Retinal pigment epithelial cell (primary cell): ENCODE results near the gene UBAP1.
A peak's percentile ranks its signal among the peaks of the same experiment; 100 is the strongest.

ENCODE experiments used
- DNase-seq: peaks from one replicate; pipeline ENCODE4 v3.0.0-alpha.2; 2010; ENCODE audit warnings: low read depth
- H3K4me3 ChIP-seq: 2 replicates; pipeline ENCODE4 v1.5.1; 2011; ENCODE audit warnings: mild to moderate bottlenecking, low read length, control low read depth, moderate library complexity
- CTCF ChIP-seq: conservative IDR thresholded peaks from 2 replicates; pipeline ENCODE4 v1.5.1; 2011; ENCODE audit warnings: low read depth, low read length, control low read depth, inconsistent platforms

The UBAP1 gene

GRCh38 chr9:34143116-34143515 lies 35.7 kb upstream of the UBAP1 start:
- DNase-seq = no peak
- no peak for TF ChIP-seq CTCF
- H3K4me3 ChIP-seq = no peak overlapping the region

- H3K4me3 ChIP-seq = no peak overlapping the region
- DNase-seq = no peak
- no peak for TF ChIP-seq CTCF
Measured at GRCh38 chr9:34145165-34145564, 33.7 kb upstream of the UBAP1 start.

GRCh38 chr9:34151398-34151797 lies 27.4 kb upstream of the UBAP1 start:
- no peak for TF ChIP-seq CTCF
- no peak overlapping the region for H3K4me3 ChIP-seq
- no peak for DNase-seq

GRCh38 chr9:34154057-34154456 lies 24.8 kb upstream of the UBAP1 start:
- no peak for DNase-seq
- no peak for TF ChIP-seq CTCF
- no peak overlapping the region for H3K4me3 ChIP-seq

- no peak for TF ChIP-seq CTCF
- no peak for DNase-seq
Measured at GRCh38 chr9:34157318-34157717, 21.5 kb upstream of the UBAP1 start.

GRCh38 chr9:34157898-34158297 lies 20.9 kb upstream of the UBAP1 start:
- no peak for DNase-seq
- no peak overlapping the region for H3K4me3 ChIP-seq
- TF ChIP-seq CTCF = no peak

More at GRCh38 chr9:34157318-34157717, 21.5 kb upstream of the UBAP1 start:
- H3K4me3 ChIP-seq = no peak overlapping the region

GRCh38 chr9:34158362-34158869 lies 20.4 kb upstream of the UBAP1 start:
- DNase-seq = peak; percentile 93
- TF ChIP-seq CTCF = no peak
- no peak overlapping the region for H3K4me3 ChIP-seq
